GM12878 (cell line): ENCODE results near the gene OPN4. TPM values are rescaled to one million over a fixed set of nuclear protein-coding genes. Genes with fewer than 3 reads are reported as not detected.

ENCODE experiments used
- ATAC-seq: fragments of 200-7000 bp; cut with Tn5 transposase; 3 replicates; pipeline ENCODE4 v1.9.1; 2020; ENCODE audit warnings: mild to moderate bottlenecking, moderate library complexity
- BruUV-seq: library from RNA; stranded (reverse); fragments of 400-500 nt; replicated peaks from 2 replicates; lab custom pipeline; 2021; lab: Mats Ljungman, UMichigan
- CTCF ChIA-PET: fragments of 300-600 bp; sonication (Branson Sonifier 250); formaldehyde crosslinking; extraction: SDS; loops from one replicate; lab custom pipeline; 2021; ENCODE audit warnings: inconsistent platforms; lab: Yijun Ruan, JAX
- POLR2A ChIA-PET: fragments of 350-600 bp; formaldehyde crosslinking; extraction: SDS; loops from one replicate; lab custom pipeline; 2021; ENCODE audit warnings: inconsistent platforms; lab: Charles Lee
- RAD21 ChIA-PET: fragments of 300-600 bp; sonication (Branson Sonifier 250); formaldehyde crosslinking; loops from one replicate; lab custom pipeline; 2023; ENCODE audit warnings: antibody characterized with exemption; ENCODE audit not compliant: unreplicated experiment; lab: Charles Lee
- SMC1A ChIA-PET: fragments of 300-600 bp; sonication (Branson Sonifier 250); formaldehyde crosslinking; loops from one replicate; lab custom pipeline; 2023; ENCODE audit not compliant: unreplicated experiment, uncharacterized antibody; lab: Charles Lee
- DNase-seq: peaks from one replicate; pipeline ENCODE4 v3.0.0-alpha.2; 2011; ENCODE audit warnings: low read depth, low spot score
- FAIRE-seq: peaks from 3 replicates; lab custom pipeline; 2011; peaks lifted over from hg19 to GRCh38; lab: Jason Lieb, UNC
- H2AFZ ChIP-seq: 2 replicates; pipeline ENCODE4 v1.6.0; 2011; ENCODE audit warnings: low read depth, low read length, control low read depth; ENCODE audit not compliant: control insufficient read depth
- H3K27ac ChIP-seq: 2 replicates; pipeline ENCODE4 v1.5.1; 2011; ENCODE audit warnings: control low read depth; ENCODE audit not compliant: control insufficient read depth, insufficient read depth
- H3K27me3 ChIP-seq, 2 experiments: replicated peaks in 1 of 2; 2 replicates each; pipeline versions ENCODE4 v1.6.0 to v1.6.1; 2011; ENCODE audit warnings: low read length in 1 of 2; ENCODE audit not compliant: control insufficient read depth in 2 of 2, insufficient read depth in 2 of 2
- H3K36me3 ChIP-seq, 2 experiments: 2 replicates each; pipeline ENCODE4 v1.5.1; 2011; ENCODE audit warnings: low read length in 1 of 2; ENCODE audit not compliant: control insufficient read depth in 2 of 2, insufficient read depth in 2 of 2
- H3K4me1 ChIP-seq: 2 replicates; pipeline ENCODE4 v1.6.1; 2011; ENCODE audit warnings: mild to moderate bottlenecking, low read length, moderate library complexity, mixed read lengths; ENCODE audit not compliant: control insufficient read depth, insufficient read depth
- H3K4me2 ChIP-seq: 2 replicates; pipeline ENCODE4 v1.6.0; 2011; ENCODE audit warnings: control low read depth; ENCODE audit not compliant: control insufficient read depth, insufficient read depth
- H3K4me3 ChIP-seq: fragments of 200-600 bp; sonication (generic); 2 replicates; pipeline ENCODE4 v1.5.1; 2016
- H3K79me2 ChIP-seq: 2 replicates; pipeline ENCODE4 v1.6.0; 2011; ENCODE audit warnings: low read length; ENCODE audit not compliant: control insufficient read depth, insufficient read depth
- H3K9ac ChIP-seq: 2 replicates; pipeline ENCODE4 v1.8.0; 2011; ENCODE audit warnings: low read length, control low read depth, mixed read lengths; ENCODE audit not compliant: control insufficient read depth, insufficient read depth
- H3K9me3 ChIP-seq: replicated peaks from 3 replicates; pipeline ENCODE4 v1.5.1; 2011; ENCODE audit warnings: mild to moderate bottlenecking, low read length; ENCODE audit not compliant: control insufficient read depth, insufficient read depth
- H4K20me1 ChIP-seq: 2 replicates; pipeline ENCODE4 v1.6.0; 2011; ENCODE audit not compliant: control insufficient read depth, insufficient read depth
- CBFB ChIP-seq: IDR thresholded peaks from 2 replicates; pipeline ENCODE4 v1.6.1; 2016; ENCODE audit warnings: antibody characterized with exemption, low read depth
- MEF2A ChIP-seq: IDR thresholded peaks from 2 replicates; pipeline ENCODE4 v1.6.1; 2011; ENCODE audit warnings: low read depth, mild to moderate bottlenecking, low read length, moderate library complexity; ENCODE audit not compliant: insufficient read depth
- TARDBP ChIP-seq: IDR thresholded peaks from 2 replicates; pipeline ENCODE4 v1.6.1; 2016; ENCODE audit warnings: borderline replicate concordance
- ZBED1 ChIP-seq: IDR thresholded peaks from 2 replicates; pipeline ENCODE4 v1.6.1; 2016; ENCODE audit warnings: borderline replicate concordance
- ZNF24 ChIP-seq: fragments of 450-650 bp; IDR thresholded peaks from 2 replicates; pipeline ENCODE4 v1.6.1; 2017; ENCODE audit warnings: antibody characterized with exemption, mild to moderate bottlenecking
- WGBS: methylation state at CpG from one replicate; pipeline ENCODE4 v1.1.6; 2016; ENCODE audit warnings: low lambda C conversion rate; ENCODE audit not compliant: insufficient replicate concordance, insufficient coverage; ENCODE audit errors: missing lambda C conversion rate; 5-methylcytosine and 5-hydroxymethylcytosine counted together
- in situ Hi-C: fragments of 300-500 bp; cut with MboI; formaldehyde crosslinking; loops from 9 replicates; pipeline ENCODE4 v1.14.3; 2018; ENCODE audit warnings: mixed read lengths
- intact Hi-C: fragments of 100-400 bp; cut with micrococcal nuclease; formaldehyde crosslinking; loops from one replicate; pipeline ENCODE4 v1.14.2; 2022; ENCODE audit not compliant: unreplicated experiment
- polyA plus RNA-seq, 11 experiments: library from polyadenylated mRNA; depleted of rRNA in 4 of 11; unstranded in 6 of 11; stranded (reverse) in 5 of 11; fragments of >200 nt; fragmentation: Nextera tagmentation in 4 of 11; fragmentation: Illumina TruSeq in 1 of 11; extraction: Ambion mirVana in 4 of 11; extraction: Trizol in 1 of 11; gene quantifications; 1 replicate in 1 of 11; 2 replicates in 10 of 11; pipeline versions ENCODE4 v1.2.1 to v1.2.3, GENCODE V29; 2011 to 2016; ENCODE audit warnings: inconsistent platforms in 2 of 11, missing spikeins in 2 of 11, low read depth in 1 of 11
- total RNA-seq, 4 experiments: library from RNA; depleted of rRNA in 3 of 4; stranded (reverse); fragments of >200 nt in 3 of 4; fragmentation: Illumina TruSeq in 1 of 4; extraction: Trizol in 1 of 4; gene quantifications; 2 replicates each; pipeline versions ENCODE4 v1.2.1 to v1.2.3, GENCODE V29; 2013 to 2021
- TF ChIP-seq, protein P1 (sequence below): fragments of 150-350 bp; IDR thresholded peaks from 2 replicates; pipeline ENCODE4 v1.6.1; 2014; ENCODE audit warnings: mild to moderate bottlenecking, low read depth, low read length

Gene OPN4
- total and polyA plus RNA-seq, 10 of the 15 experiments (the other 5 are each of a cell fraction or from before 2014, with no cell fraction given), result not detected

DNA sequence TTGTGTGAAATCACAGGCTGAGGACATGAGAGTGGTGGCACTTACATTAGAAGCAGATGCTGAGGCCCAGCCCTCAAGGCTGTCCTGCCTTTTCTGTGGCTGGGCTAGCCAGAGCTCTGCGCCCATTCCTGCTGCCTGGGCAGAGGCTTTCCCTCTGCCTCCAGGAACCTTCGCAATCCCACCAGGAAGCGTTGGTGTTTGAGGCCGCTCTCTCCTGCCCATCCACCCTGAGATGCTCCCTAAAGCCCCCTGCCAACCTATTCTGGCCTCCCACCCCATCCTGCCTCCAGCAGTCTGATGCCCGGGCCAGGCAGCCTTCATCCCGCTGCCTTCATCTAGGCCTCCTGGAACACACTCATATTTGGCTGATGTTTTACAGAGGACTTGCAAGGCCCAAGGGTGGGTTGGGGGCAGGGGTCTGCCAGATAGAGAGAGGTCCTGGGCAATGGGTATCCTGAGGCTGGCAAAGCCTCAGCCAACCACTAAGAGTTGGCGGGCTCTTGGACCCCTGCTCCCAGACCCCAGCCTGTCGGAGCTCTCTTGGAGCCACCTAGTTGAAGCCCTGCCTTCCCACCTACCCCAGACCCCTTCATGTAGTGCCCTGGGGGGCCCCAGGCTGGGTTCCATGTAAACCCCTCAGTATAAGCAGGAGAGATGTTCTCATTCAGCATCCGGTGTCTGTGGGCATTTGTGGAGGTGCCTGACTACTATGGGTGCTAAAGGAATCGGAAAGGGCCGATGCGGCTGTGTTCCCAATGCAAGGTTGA lies 46.7 kb downstream of the OPN4 start (continued):
- TF ChIP-seq, protein P1, sequence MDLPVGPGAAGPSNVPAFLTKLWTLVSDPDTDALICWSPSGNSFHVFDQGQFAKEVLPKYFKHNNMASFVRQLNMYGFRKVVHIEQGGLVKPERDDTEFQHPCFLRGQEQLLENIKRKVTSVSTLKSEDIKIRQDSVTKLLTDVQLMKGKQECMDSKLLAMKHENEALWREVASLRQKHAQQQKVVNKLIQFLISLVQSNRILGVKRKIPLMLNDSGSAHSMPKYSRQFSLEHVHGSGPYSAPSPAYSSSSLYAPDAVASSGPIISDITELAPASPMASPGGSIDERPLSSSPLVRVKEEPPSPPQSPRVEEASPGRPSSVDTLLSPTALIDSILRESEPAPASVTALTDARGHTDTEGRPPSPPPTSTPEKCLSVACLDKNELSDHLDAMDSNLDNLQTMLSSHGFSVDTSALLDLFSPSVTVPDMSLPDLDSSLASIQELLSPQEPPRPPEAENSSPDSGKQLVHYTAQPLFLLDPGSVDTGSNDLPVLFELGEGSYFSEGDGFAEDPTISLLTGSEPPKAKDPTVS, result no peak

DNA sequence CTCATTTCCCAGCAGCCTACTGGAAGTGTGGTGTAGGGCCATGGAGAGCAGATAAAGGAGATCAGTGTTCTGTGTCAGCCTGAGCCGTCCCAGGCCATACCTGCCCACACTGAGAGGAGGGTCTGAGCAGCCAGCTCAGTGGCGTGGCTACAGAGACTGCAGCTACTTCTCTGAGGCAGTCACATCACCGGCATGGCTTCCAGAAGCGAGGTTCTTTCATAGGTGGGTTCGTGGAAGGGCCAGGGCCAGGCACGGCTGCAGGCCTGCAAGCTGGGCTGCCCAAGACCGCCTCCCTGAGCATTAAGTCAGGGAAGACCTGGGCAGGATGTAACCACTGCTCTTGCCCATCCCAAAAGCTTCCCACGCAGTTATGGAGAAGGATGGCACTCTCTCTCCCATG lies 48.8 kb downstream of the OPN4 start:
- WGBS, result 28% methylated on average over 8 of the region's 8 CpGs
- H3K9me3 ChIP-seq, result no peaks in the 10 kb centered on the region
- no peaks in the 10 kb centered on the region for H4K20me1 ChIP-seq
- ChIA-PET CTCF (interaction anchor here (0.8 to 1.2 kb wide), 2 partner anchors 13 to 193 kb away, joined by 3 read pairs; no protein-coding TSS in a partner anchor), POLR2A (interaction anchor here (0.6 kb wide), 1 partner anchor 55 kb away, joined by 3 read pairs; no protein-coding TSS in a partner anchor), SMC1A (interaction anchor here (0.9 kb wide), 1 partner anchor 196 kb away, joined by 3 read pairs; no protein-coding TSS in a partner anchor), RAD21 (no interaction called here)
- TF ChIP-seq ZNF24 (no peak), TARDBP (no peak), CBFB (no peak), ZBED1 (no peak), MEF2A (no peak)
- H3K27me3 ChIP-seq, result no peaks in the 10 kb centered on the region; a peak in 1 of 4 replicates
- H3K36me3 ChIP-seq, result no peaks in the 10 kb centered on the region
- no peaks in the 10 kb centered on the region for H3K4me1 ChIP-seq
- H3K27ac ChIP-seq, result no peak overlapping the region
- no peaks in the 10 kb centered on the region for H3K79me2 ChIP-seq
- DNase-seq (no peak), ATAC-seq (no peak), FAIRE-seq (no peak)
- H2AFZ ChIP-seq, result no peak overlapping the region
- intact Hi-C loops (no loop called here), in situ Hi-C loops (loop anchor here (5.0 kb wide), 1 partner anchor 194 kb away; no protein-coding TSS in a partner anchor)
- no TSS peak for BruUV-seq
- H3K9ac ChIP-seq, result no peak overlapping the region
- no peak overlapping the region for H3K4me3 ChIP-seq
- no peak overlapping the region for H3K4me2 ChIP-seq
